HG02885 (cell line): ENCODE results near the gene POLR2H.

Source experiments
- ATAC-seq: cut with Tn5 transposase; IDR thresholded peaks from one replicate; pipeline ENCODE4 v1.9.1; 2021; ENCODE audit warnings: mild to moderate bottlenecking; ENCODE audit not compliant: unreplicated experiment, poor library complexity

The POLR2H gene

GRCh38 chr3:184361532-184361931 lies at the start of gene POLR2H, which contains the start of gene CLCN2:
Gene POLR2H (plus strand): TSS chr3:184361710. CDS start chr3:184363493, 1,783 bp downstream.
Gene CLCN2 (minus strand): TSS chr3:184361605. CDS start chr3:184361479, 126 bp downstream.
- ATAC-seq, result peak; percentile 51

DNA sequence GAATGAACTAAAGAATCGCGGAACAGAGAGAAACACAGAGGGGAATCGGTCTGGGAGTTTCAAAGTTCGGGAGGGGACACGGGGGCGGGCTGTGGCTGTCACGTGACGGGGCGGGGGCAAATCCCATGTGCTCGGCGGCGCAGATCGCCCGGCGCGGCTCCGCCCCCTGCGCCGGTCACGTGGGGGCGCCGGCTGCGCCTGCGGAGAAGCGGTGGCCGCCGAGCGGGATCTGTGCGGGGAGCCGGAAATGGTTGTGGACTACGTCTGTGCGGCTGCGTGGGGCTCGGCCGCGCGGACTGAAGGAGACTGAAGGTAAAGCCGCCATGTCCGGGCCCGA lies 47.2 kb upstream of the POLR2H start, which contains the start of gene EIF4G1:
EIF4G1 (plus strand) TSS at position 244 of the 337 bp plus-strand sequence. CDS start 1,191 bp downstream, outside the sequence.
- ATAC-seq, result peak; percentile 88

GRCh38 chr3:184314700-184315542 lies 46.6 kb upstream of the POLR2H start:
- ATAC-seq, result peak; percentile 43

- ATAC-seq, result peak; percentile 1
Measured at GRCh38 chr3:184315543-184315867, 46.0 kb upstream of the POLR2H start.

GRCh38 chr3:184315871-184316661 lies 45.4 kb upstream of the POLR2H start:
- ATAC-seq, result no peak

- no peak for ATAC-seq
Measured at GRCh38 chr3:184316792-184317191, 44.7 kb upstream of the POLR2H start.

DNA sequence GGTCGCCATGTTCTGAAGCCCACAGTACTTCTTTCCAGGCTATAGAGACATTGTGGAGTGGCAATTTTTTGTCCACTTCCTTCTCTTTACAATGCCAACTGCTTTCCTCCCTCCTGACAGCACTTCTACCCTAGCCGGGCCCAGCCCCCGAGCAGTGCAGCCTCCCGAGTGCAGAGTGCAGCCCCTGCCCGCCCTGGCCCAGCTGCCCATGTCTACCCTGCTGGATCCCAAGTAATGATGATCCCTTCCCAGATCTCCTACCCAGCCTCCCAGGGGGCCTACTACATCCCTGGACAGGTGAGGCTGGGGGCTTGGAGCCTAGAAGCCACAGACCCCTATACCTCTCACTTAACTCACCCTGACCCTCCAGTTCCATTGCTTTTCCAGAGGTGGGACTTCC lies 44.3 kb upstream of the POLR2H start:
- no peak for ATAC-seq

GRCh38 chr3:184320104-184320445 lies 41.4 kb upstream of the POLR2H start:
- ATAC-seq, result no peak

DNA sequence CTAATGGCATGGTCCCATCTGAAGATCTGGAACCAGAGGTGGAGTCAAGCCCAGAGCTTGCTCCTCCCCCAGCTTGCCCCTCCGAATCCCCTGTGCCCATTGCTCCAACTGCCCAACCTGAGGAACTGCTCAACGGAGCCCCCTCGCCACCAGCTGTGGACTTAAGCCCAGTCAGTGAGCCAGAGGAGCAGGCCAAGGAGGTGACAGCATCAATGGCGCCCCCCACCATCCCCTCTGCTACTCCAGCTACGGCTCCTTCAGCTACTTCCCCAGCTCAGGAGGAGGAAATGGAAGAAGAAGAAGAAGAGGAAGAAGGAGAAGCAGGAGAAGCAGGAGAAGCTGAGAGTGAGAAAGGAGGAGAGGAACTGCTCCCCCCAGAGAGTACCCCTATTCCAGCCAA lies 39.8 kb upstream of the POLR2H start:
- no peak for ATAC-seq

DNA sequence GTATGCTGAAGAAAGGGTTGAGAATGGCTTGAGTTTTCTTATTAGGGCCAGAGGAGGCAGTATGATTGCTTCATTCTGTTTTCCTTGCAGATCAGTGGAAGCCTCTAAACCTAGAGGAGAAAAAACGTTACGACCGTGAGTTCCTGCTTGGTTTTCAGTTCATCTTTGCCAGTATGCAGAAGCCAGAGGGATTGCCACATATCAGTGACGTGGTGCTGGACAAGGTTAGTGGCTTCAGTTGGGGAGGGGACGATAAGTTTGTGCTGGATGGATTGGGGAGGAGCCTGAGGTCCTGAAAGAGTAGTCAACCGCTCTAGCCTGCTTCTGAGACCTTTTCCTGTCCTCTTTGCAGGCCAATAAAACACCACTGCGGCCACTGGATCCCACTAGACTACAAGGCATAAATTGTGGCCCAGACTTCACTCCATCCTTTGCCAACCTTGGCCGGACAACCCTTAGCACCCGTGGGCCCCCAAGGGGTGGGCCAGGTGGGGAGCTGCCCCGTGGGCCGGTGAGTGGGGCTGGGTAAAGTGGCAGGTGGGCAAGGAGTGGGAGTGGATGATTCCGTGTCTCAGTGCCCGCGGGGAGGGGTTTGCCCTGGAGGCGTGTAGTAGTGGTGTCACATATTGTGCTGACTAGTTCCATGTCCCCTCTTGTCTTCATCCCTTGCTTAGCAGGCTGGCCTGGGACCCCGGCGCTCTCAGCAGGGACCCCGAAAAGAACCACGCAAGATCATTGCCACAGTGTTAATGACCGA lies 38.6 kb upstream of the POLR2H start:
- no peak for ATAC-seq

- ATAC-seq, result no peak
Measured at GRCh38 chr3:184323696-184324095, 37.8 kb upstream of the POLR2H start.

DNA sequence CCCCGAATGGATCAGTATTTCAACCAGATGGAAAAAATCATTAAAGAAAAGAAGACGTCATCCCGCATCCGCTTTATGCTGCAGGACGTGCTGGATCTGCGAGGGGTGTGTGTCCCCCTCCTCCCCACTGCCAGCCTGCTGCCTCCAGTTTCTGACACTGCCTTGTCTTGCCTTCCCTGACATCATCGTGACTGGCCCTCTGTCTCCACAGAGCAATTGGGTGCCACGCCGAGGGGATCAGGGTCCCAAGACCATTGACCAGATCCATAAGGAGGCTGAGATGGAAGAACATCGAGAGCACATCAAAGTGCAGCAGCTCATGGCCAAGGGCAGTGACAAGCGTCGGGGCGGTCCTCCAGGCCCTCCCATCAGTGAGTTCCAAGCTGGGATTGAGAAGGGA lies 36.2 kb upstream of the POLR2H start:
- no peak for ATAC-seq

- ATAC-seq, result no peak
Measured at GRCh38 chr3:184325715-184326369, 35.7 kb upstream of the POLR2H start.

- no peak for ATAC-seq
Measured at GRCh38 chr3:184327171-184327570, 34.3 kb upstream of the POLR2H start.

GRCh38 chr3:184328516-184328915 lies 33.0 kb upstream of the POLR2H start:
- no peak for ATAC-seq

- no peak for ATAC-seq
Measured at GRCh38 chr3:184332370-184333090, 29.0 kb upstream of the POLR2H start.

GRCh38 chr3:184333190-184333589 lies 28.3 kb upstream of the POLR2H start:
- ATAC-seq, result no peak

DNA sequence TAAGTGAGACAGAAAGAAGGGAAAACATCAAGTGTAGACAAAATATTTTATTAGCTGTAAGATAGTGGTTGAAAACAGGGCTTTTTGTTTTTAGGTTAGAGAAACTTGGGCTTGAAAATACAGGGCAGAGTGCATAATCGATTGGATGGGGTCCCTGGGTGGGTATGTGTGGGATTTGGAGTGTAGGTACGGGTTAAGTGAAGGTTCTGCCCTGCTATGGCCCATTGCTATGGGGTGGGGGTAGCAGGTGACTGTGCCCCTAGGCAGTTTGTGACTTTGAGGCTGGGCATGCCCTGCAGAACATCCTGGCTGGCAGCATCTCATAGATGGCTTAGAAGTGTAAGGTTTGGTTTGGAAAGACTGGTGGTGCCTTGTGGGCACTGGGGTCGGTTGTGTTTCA lies 27.8 kb upstream of the POLR2H start:
- no peak for ATAC-seq

- no peak for ATAC-seq
Measured at GRCh38 chr3:184334470-184335158, 26.9 kb upstream of the POLR2H start.
